Fibroblast of lung (primary cell): Measurements from ENCODE around the gene PTP4A2. TPM values are rescaled to one million over a fixed set of nuclear protein-coding genes. Genes with fewer than 3 reads are reported as not detected.

ENCODE experiments used
- DNase-seq, 2 donors: peaks; one replicate each; pipeline versions ENCODE4 v3.0.0 to v3.0.0-alpha.2; 2010; ENCODE audit warnings: low read depth in 2 of 2
- H2AFZ ChIP-seq: 2 replicates; pipeline ENCODE4 v1.5.1; 2012; ENCODE audit warnings: low read length, control low read depth, inconsistent platforms
- H3K27ac ChIP-seq: 2 replicates; pipeline ENCODE4 v1.5.1; 2011; ENCODE audit warnings: low read length, control low read depth; ENCODE audit not compliant: insufficient read depth
- H3K27me3 ChIP-seq: 2 replicates; pipeline ENCODE4 v1.5.1; 2011; ENCODE audit warnings: mild to moderate bottlenecking, low read length; ENCODE audit not compliant: control insufficient read depth, insufficient read depth
- H3K36me3 ChIP-seq: 2 replicates; pipeline ENCODE4 v1.5.1; 2011; ENCODE audit warnings: low read length; ENCODE audit not compliant: control insufficient read depth, insufficient read depth
- H3K4me1 ChIP-seq: 2 replicates; pipeline ENCODE4 v1.5.1; 2011; ENCODE audit warnings: low read length; ENCODE audit not compliant: control insufficient read depth, insufficient read depth; ENCODE audit errors: extremely low read depth
- H3K4me2 ChIP-seq: 2 replicates; pipeline ENCODE4 v1.5.1; 2011; ENCODE audit warnings: low read length, control low read depth; ENCODE audit not compliant: insufficient read depth; ENCODE audit errors: extremely low read depth
- H3K4me3 ChIP-seq, 4 experiments: fragments of 200-600 bp in 1 of 4; sonication (generic) in 1 of 4; replicated peaks in 1 of 4; 2 replicates each; pipeline ENCODE4 v1.5.1; 2011 to 2016; ENCODE audit warnings: low read length in 4 of 4, low read depth in 3 of 4, mild to moderate bottlenecking in 3 of 4, control low read depth in 2 of 4, inconsistent platforms in 1 of 4, mixed read lengths in 1 of 4; ENCODE audit not compliant: insufficient read depth in 1 of 4; ENCODE audit errors: control extremely low read depth in 1 of 4
- H3K79me2 ChIP-seq: 2 replicates; pipeline ENCODE4 v1.5.1; 2012; ENCODE audit warnings: mild to moderate bottlenecking, low read length, inconsistent platforms; ENCODE audit not compliant: control insufficient read depth, insufficient read depth
- H3K9ac ChIP-seq: 2 replicates; pipeline ENCODE4 v1.5.1; 2011; ENCODE audit warnings: mild to moderate bottlenecking, low read length, control low read depth; ENCODE audit not compliant: insufficient read depth
- H3K9me3 ChIP-seq: 2 replicates; pipeline ENCODE4 v1.5.1; 2012; ENCODE audit warnings: low read depth, low read length; ENCODE audit not compliant: control insufficient read depth, insufficient read depth
- H4K20me1 ChIP-seq: 2 replicates; pipeline ENCODE4 v1.5.1; 2011; ENCODE audit warnings: low read length; ENCODE audit not compliant: control insufficient read depth, insufficient read depth; ENCODE audit errors: extremely low read depth
- CTCF ChIP-seq, 2 donors: IDR thresholded peaks in 1 of 2; conservative IDR thresholded peaks in 1 of 2; 1 replicate in 1 of 2; 2 replicates in 1 of 2; pipeline ENCODE4 v1.5.1; 2011 to 2012; ENCODE audit warnings: low read length in 2 of 2, control low read depth in 1 of 2, inconsistent platforms in 1 of 2, low read depth in 1 of 2, mild to moderate bottlenecking in 1 of 2
- EZH2 ChIP-seq: IDR thresholded peaks from 2 replicates; pipeline ENCODE4 v1.5.1; 2012; ENCODE audit warnings: low read length, control low read depth, mild to moderate bottlenecking; ENCODE audit errors: missing control alignments
- polyA plus RNA-seq, 2 donors: library from polyadenylated mRNA; depleted of rRNA in 1 of 2; stranded (reverse) in 1 of 2; unstranded in 1 of 2; fragments of >200 nt; gene quantifications; 2 replicates each; pipeline ENCODE4 v1.2.1, GENCODE V29; 2011 to 2012; ENCODE audit warnings: missing spikeins in 1 of 2
- total RNA-seq: library from RNA; depleted of rRNA; stranded (reverse); fragments of >200 nt; gene quantifications from 2 replicates; pipeline ENCODE4 v1.2.1, GENCODE V29; 2014

PTP4A2 gene
- total and polyA plus RNA-seq, 2 donors (not counting 1 experiment from before 2014, with no cell fraction given): 366 to 429 TPM

- no peaks in the 10 kb centered on the region for H3K79me2 ChIP-seq
- TF ChIP-seq EZH2 (no peak), CTCF (conservative IDR thresholded peaks at IDR 0.05 in 1 of 2, IDR thresholded peaks at IDR 0.05 in 1 of 2; ENCODE audit: low read depth in 1 of 2, low read length in 2 of 2) (no peak)
- H3K4me2 ChIP-seq: no peak overlapping the region
- H3K4me1 ChIP-seq: no peaks in the 10 kb centered on the region
- DNase-seq: no peak
- H4K20me1 ChIP-seq: no peaks in the 10 kb centered on the region
- no peak overlapping the region for H3K27ac ChIP-seq
- no peak overlapping the region for H3K9ac ChIP-seq
- H3K27me3 ChIP-seq: peaks cover 4% of the 10 kb centered on the region
- H2AFZ ChIP-seq: peak overlapping the region; percentile 62
- no peaks in the 10 kb centered on the region for H3K36me3 ChIP-seq
- no peaks in the 10 kb centered on the region for H3K9me3 ChIP-seq
- no peak overlapping the region for H3K4me3 ChIP-seq
Measured at GRCh38 chr1:31880957-31881687, 57.0 kb downstream of the PTP4A2 start.

GRCh38 chr1:31879981-31880608 is 58.1 kb downstream of the PTP4A2 start:
- DNase-seq: no peak
- Histone ChIP-seq H2AFZ (no peak overlapping the region), H4K20me1 (no peaks in the 10 kb centered on the region), H3K4me2 (no peak overlapping the region), H3K79me2 (no peaks in the 10 kb centered on the region), H3K27ac (no peak overlapping the region), H3K9ac (no peak overlapping the region), H3K4me3 (no peak overlapping the region), H3K36me3 (no peaks in the 10 kb centered on the region), H3K9me3 (no peaks in the 10 kb centered on the region), H3K4me1 (no peaks in the 10 kb centered on the region), H3K27me3 (peaks cover 4% of the 10 kb centered on the region)
- no peak for TF ChIP-seq CTCF (conservative IDR thresholded peaks at IDR 0.05 in 1 of 2, IDR thresholded peaks at IDR 0.05 in 1 of 2; ENCODE audit: low read depth in 1 of 2, low read length in 2 of 2)
- TF ChIP-seq EZH2: no peak

- no peaks in the 10 kb centered on the region for H4K20me1 ChIP-seq
- H3K27ac ChIP-seq: no peak overlapping the region
- no peaks in the 10 kb centered on the region for H3K9me3 ChIP-seq
- H3K36me3 ChIP-seq: no peaks in the 10 kb centered on the region
- H3K4me2 ChIP-seq: no peak overlapping the region
- no peaks in the 10 kb centered on the region for H3K79me2 ChIP-seq
- TF ChIP-seq EZH2 (no peak), CTCF (conservative IDR thresholded peaks at IDR 0.05 in 1 of 2, IDR thresholded peaks at IDR 0.05 in 1 of 2; ENCODE audit: low read depth in 1 of 2, low read length in 2 of 2) (no peak)
- no peaks in the 10 kb centered on the region for H3K4me1 ChIP-seq
- no peak for DNase-seq
- no peak overlapping the region for H3K4me3 ChIP-seq
- H2AFZ ChIP-seq: no peak overlapping the region
- H3K27me3 ChIP-seq: peaks cover 4% of the 10 kb centered on the region
- H3K9ac ChIP-seq: no peak overlapping the region
Measured at GRCh38 chr1:31878058-31878457, 60.1 kb downstream of the PTP4A2 start.
